GM18505 (cell line): ENCODE data around the gene MAP2.

Experiments
- ATAC-seq: cut with Tn5 transposase; IDR thresholded peaks from one replicate; pipeline ENCODE4 v1.9.1; 2021; ENCODE audit not compliant: unreplicated experiment
- POLR2A ChIP-seq: IDR thresholded peaks from 4 replicates; pipeline ENCODE4 v1.6.1; 2011; ENCODE audit warnings: borderline replicate concordance; ENCODE audit not compliant: insufficient read depth, insufficient read length; ENCODE audit errors: extremely low read depth

MAP2 gene

DNA sequence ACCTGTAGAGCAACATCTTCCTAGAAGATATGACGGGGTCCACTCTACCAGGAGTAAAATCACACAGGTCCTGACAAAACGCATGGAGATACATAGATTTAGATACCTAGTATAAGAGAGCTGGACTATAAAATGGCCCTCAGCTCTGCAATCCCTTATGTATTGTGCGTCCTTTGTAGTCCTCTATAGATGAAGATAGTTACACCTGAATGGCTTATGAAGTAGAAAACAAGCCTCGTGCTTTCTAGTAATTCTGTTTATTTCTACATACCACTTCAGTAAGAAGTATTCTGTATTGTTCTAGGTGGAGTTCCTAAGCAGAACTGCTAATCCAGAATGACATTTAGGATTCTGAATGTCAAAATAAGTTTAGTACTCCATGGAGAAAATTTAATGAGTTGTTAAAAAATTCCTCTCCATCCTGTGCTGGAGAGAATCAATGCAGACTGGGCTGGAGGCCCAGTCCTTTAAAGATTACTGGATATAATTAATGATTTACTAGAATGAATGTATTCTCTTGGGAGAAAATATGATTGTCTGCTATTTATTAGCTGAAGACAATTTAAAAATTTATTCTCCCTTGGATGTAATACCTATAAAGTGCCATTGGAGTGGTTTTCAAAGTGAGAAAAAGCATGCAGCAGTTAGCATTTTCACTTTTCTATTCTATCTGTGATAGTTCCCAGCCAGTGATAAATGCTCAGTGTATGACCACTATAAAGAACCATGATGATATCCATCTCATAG lies 200.5 kb downstream of the MAP2 start:
- ATAC-seq: no peak
- TF ChIP-seq POLR2A: no peak

DNA sequence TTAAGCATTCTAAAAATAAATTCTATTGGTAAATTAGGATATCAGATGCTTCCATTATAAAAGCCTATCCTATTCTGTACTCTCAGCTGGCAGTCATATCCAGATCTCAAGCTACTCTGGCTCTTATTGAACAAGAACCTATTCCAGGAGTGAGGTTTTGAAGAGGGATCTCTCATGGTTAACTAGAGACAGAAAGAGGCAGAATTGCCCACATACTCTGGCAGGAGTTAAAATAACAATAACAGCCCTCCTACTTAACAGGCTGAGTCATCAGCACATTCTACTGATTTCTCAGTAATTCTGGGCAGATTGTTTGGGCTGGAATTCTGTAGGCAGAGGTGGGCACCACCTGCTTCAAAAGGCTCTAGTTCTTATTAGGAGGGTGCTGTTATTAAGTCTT lies 205.8 kb downstream of the MAP2 start:
- TF ChIP-seq POLR2A: no peak
- no peak for ATAC-seq

DNA sequence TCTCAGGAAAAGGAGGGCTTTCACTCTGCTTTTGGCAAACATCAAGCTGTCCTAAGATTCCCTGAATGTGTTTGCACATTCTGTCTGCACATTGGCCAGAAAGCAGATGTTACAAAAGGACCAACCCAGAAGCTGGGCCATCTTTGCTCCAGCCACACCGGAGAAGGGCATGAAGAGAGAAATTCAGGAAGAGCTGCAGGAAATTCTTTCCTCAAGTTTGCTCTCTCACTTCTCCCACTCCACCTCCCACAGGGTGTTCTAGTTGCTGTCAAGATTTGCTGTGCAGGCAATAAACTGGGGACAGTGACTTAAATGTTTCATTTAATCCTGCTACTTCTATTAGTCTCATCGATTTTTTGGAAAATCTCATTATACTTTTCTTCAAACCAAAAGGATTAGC lies 210.1 kb downstream of the MAP2 start:
- no peak for ATAC-seq

DNA sequence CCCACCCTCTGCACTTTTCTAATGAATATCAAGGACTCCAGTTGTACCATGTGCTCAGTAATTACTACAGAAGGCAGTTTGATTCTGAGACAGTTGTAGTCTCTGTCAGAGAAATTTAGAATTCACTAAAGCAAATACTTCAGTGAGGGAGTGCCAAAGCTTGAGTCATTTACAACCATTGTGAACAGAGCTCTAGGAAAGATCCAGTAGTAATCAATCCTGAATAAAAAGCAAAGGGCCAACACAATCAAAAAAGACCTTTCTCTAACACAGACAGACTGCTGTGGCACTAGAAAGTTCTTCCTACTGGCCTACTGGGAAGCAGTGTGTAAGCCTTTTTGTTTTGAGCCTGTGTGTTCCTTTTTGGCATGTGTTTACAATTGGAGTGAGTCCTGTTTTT lies 212.2 kb downstream of the MAP2 start:
- ATAC-seq: no peak
- no peak for TF ChIP-seq POLR2A

More for the DNA sequence above, 210.1 kb downstream of the MAP2 start:
- TF ChIP-seq POLR2A: no peak

DNA sequence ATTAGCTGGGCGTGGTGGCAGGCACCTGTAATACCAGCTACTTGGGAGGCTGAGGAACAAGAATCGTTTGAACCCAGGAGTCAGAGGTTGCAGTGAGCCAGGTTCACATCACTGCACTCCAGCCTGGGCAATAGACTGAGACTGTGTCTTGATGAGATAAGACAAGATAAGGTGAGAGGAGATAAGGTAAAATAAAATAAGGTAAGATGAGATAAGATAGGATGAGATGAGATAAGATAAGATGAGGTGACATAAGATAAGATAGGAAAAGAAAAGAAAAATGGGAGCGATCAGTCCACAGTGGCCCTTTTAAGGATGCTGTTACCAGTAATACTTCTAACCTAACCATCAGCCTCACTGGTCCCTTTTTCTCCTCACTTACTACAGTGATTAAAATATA lies 213.4 kb downstream of the MAP2 start:
- no peak for TF ChIP-seq POLR2A
- ATAC-seq: no peak

DNA sequence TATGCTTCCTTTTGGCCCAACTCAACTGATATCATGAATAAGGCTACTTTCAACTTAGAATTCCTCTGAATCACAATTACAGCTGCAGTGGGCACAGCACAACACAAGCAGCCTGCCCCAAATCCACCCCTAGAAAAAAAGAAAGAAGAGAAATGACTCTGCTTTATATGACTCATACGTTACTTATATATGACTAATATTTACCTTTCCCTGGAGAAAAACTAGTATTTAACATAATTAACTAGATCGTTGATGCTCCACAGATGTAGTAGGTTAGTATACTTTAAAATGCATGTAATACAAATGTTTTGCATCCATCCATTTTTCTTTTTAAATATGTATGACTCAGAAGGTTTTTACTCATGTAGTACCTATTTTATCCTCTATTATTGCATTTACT lies 214.5 kb downstream of the MAP2 start:
- no peak for TF ChIP-seq POLR2A
- no peak for ATAC-seq

DNA sequence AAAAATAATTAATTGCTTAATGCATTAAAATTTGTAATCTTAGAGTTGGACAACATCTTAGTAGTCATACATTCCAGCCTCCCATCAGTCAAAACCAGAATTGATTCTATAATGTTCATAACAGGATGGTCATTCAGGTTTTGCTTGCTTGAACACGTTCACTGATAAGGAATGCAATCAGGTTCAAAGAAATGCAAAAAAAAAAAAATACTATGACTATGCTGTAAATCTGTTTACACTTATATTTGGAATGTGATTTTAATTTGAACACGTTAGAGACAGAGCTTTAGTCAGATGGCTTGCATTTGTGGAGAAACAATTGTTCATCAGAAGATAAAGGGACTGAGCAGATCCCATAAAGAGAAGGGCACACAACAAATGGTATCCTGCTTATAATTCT lies 216.5 kb downstream of the MAP2 start:
- TF ChIP-seq POLR2A: no peak
- no peak for ATAC-seq

DNA sequence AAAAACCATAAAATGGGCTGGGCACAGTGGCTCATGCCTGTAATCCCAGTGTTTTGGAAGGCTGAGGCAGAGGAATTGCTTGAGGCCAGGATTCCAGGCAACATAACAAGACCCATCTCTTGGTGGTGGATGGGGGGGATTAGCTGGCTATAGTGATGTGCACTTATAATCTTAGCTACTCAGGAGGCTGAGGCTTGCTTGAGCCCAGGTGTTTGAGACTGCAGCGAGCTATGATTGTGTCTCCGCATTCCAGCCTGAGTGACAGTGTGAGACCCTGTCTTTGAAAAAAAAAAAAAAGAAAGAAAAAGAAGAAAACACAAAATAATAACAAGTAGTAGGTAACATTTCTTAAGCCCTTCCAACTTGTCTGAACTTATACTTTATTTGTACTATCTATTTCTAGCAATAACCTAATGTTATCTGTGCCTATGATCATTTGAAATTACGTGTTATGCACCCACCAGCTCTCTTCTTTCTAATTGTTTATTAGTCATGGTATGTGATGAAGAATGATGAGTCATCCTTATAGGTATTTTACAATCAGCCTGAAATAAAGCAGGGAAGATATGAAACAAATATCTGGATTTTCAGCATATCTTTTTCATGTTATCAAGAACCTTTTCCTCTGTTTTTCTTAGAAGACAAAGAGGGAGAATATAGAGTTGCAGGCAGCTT lies 218.4 kb downstream of the MAP2 start:
- ATAC-seq: no peak
- TF ChIP-seq POLR2A: no peak

DNA sequence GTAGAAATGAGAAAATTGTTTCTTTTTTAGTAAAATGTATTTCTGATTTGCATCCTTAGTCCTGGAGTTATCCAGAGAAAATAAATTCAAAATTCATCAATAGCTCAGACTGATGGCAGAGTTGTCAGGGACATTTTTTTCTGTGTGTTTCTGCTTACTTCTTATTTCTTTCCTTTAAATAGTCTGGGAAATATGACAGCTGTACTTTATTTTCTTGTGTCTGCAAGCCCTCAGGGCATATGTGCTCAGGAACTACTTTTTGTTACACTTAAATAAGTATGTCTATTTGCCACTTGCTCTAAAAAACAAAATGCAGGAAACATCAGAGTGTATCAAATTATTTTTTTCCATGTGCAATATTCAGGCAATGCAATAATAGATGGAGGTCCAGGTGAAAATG lies 221.0 kb downstream of the MAP2 start:
- no peak for ATAC-seq
- no peak for TF ChIP-seq POLR2A

DNA sequence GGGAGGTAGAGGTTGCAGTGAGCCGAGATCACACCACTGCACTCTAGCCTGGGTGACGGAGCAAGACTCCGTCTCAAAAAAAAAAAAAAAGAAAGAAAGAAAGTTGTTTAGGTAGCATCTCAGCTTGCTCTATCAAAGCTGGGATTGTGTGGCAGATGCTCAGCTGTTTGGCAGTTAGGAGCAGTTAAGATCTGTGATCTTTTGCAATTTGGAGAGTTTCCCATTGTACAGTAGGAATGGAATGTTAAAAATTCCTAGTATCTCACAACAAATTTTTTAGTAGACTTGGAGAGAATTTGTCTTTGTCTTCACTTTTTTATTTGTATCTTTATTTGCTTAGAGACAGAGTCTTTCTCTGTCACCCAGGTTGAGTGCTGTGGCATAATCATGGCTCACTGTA lies 224.9 kb downstream of the MAP2 start:
- TF ChIP-seq POLR2A: no peak
- ATAC-seq: no peak

DNA sequence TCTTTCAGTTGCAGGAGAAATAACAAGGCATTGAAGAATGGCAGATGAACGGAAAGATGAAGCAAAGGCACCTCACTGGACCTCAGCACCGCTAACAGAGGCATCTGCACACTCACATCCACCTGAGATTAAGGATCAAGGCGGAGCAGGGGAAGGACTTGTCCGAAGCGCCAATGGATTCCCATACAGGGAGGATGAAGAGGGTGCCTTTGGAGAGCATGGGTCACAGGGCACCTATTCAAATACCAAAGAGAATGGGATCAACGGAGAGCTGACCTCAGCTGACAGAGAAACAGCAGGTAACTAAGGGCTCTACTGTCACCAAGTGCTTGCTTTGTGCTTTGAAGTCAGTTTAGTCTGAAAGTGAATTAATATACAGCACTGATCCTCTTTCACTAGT lies 229.3 kb downstream of the MAP2 start:
- no peak for TF ChIP-seq POLR2A
- ATAC-seq: no peak

DNA sequence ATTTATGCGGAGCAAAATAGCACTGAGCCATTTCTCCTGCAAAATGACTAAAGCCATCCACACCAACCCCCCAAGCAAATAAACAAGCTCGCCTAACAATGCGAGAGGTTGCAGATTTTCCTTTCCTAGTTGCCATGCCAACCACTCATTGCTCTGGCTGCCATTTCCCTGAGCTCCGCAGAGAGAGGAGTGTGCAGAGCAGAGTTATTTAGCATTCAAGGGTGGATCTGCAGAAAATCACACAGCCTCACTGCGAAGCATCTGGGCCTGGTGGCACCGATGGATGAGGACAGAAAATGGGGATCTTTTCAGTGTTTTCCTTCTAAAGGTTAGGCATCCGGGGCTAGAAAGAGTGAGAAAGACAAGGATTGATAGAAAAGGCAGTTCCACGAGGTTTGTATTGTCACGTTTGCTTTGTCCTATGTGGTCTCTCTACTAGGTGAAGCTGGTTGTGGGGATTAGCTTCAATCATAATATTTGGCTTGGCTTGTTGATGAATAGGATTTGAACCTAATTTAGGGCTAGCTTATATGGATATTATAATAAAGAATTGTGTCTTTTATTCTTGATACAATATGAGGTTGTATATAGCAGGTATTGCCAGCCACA lies 237.5 kb downstream of the MAP2 start:
- TF ChIP-seq POLR2A: no peak
- no peak for ATAC-seq

DNA sequence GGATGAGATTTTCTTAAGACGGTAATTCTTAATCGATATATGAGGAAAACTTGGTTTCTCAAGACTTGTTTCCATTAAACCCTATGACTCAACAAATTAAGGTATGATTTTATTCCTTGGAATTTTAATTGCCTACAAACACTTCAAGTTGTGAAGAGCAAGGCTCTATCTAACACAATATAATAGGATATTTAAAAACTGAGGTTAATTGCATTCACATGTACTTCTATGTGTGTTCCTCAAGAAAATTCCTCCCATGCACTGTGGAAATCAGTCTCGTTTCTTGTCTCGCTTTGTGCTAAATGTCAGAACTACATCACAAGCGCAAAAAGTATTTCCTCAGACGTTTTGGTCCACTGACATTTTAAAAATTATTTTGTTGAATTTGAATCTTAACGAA lies 238.2 kb downstream of the MAP2 start:
- TF ChIP-seq POLR2A: no peak
- no peak for ATAC-seq

DNA sequence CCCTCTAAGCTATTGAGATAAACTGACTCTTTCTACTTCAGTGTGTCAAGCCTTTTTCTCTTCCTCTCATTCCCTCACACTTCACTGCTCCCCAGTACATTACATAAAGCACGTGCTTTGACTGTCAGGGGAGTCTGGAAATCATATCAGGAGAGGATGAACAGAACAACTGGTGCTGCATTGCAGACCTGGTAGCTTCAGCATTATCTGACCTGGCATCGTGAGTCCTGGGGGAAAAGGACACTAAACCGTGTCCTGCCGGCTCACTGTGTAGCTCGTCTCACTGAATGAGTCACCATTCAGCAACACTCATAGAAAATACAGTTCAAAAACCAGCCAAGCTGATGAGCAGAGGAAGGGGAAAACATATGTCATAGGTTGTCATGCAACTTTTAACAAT lies 239.3 kb downstream of the MAP2 start:
- TF ChIP-seq POLR2A: no peak
- no peak for ATAC-seq
